Panc1 (cell line): ENCODE measurements around the gene SFI1.

Experiments used
- POLR2AphosphoS5 ChIP-seq: IDR thresholded peaks from 2 replicates; pipeline ENCODE4 v1.6.1; 2012; ENCODE audit warnings: mild to moderate bottlenecking, low read depth, low read length, moderate library complexity
- TCF7L2 ChIP-seq: IDR thresholded peaks from 2 replicates; pipeline ENCODE4 v1.6.1; 2011; ENCODE audit warnings: mild to moderate bottlenecking, low read depth, low read length, inconsistent platforms
- TF ChIP-seq, protein P1 (sequence below): fragments of 450-650 bp; IDR thresholded peaks from 2 replicates; pipeline ENCODE4 v1.5.1; 2017; ENCODE audit warnings: mild to moderate bottlenecking
- TF ChIP-seq, protein P2 (sequence below), 2 experiments: IDR thresholded peaks; 2 replicates each; pipeline ENCODE4 v1.6.1; 2011 to 2012; ENCODE audit warnings: low read depth in 2 of 2, control low read depth in 1 of 2, low read length in 1 of 2, mild to moderate bottlenecking in 1 of 2, moderate library complexity in 1 of 2; ENCODE audit not compliant: insufficient read depth in 1 of 2

GRCh38 chr22:31508536-31508935, 12.2 kb downstream of the SFI1 start:
- TF ChIP-seq, protein P1, sequence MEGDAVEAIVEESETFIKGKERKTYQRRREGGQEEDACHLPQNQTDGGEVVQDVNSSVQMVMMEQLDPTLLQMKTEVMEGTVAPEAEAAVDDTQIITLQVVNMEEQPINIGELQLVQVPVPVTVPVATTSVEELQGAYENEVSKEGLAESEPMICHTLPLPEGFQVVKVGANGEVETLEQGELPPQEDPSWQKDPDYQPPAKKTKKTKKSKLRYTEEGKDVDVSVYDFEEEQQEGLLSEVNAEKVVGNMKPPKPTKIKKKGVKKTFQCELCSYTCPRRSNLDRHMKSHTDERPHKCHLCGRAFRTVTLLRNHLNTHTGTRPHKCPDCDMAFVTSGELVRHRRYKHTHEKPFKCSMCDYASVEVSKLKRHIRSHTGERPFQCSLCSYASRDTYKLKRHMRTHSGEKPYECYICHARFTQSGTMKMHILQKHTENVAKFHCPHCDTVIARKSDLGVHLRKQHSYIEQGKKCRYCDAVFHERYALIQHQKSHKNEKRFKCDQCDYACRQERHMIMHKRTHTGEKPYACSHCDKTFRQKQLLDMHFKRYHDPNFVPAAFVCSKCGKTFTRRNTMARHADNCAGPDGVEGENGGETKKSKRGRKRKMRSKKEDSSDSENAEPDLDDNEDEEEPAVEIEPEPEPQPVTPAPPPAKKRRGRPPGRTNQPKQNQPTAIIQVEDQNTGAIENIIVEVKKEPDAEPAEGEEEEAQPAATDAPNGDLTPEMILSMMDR, result no peak
- TF ChIP-seq TCF7L2, result no peak
- TF ChIP-seq, protein P2, sequence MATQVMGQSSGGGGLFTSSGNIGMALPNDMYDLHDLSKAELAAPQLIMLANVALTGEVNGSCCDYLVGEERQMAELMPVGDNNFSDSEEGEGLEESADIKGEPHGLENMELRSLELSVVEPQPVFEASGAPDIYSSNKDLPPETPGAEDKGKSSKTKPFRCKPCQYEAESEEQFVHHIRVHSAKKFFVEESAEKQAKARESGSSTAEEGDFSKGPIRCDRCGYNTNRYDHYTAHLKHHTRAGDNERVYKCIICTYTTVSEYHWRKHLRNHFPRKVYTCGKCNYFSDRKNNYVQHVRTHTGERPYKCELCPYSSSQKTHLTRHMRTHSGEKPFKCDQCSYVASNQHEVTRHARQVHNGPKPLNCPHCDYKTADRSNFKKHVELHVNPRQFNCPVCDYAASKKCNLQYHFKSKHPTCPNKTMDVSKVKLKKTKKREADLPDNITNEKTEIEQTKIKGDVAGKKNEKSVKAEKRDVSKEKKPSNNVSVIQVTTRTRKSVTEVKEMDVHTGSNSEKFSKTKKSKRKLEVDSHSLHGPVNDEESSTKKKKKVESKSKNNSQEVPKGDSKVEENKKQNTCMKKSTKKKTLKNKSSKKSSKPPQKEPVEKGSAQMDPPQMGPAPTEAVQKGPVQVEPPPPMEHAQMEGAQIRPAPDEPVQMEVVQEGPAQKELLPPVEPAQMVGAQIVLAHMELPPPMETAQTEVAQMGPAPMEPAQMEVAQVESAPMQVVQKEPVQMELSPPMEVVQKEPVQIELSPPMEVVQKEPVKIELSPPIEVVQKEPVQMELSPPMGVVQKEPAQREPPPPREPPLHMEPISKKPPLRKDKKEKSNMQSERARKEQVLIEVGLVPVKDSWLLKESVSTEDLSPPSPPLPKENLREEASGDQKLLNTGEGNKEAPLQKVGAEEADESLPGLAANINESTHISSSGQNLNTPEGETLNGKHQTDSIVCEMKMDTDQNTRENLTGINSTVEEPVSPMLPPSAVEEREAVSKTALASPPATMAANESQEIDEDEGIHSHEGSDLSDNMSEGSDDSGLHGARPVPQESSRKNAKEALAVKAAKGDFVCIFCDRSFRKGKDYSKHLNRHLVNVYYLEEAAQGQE (IDR thresholded peaks at IDR 0.05; ENCODE audit: insufficient read depth in 1 of 2, low read depth in 2 of 2, low read length in 1 of 2), result no peak
- TF ChIP-seq POLR2AphosphoS5, result no peak
